SK-N-SH (cell line): ENCODE data around the gene SLC35A5. TPM values are rescaled to one million over a fixed set of nuclear protein-coding genes. Genes with fewer than 3 reads are reported as not detected.

ENCODE experiments used
- CTCF ChIA-PET: fragments of 300-600, 350-600 bp; formaldehyde crosslinking; extraction: SDS; loops from one replicate; lab custom pipeline; 2021; lab: Yijun Ruan, JAX
- POLR2A ChIA-PET: fragments of 350-600 bp; sonication (Branson Sonifier 250); formaldehyde crosslinking; extraction: SDS; loops from one replicate; lab custom pipeline; 2020; ENCODE audit warnings: antibody characterized with exemption, inconsistent platforms; lab: Yijun Ruan, JAX
- DNase-seq: peaks from one replicate; pipeline ENCODE4 v3.0.0; 2012
- H2AFZ ChIP-seq: fragments of 200-600 bp; sonication (generic); 2 replicates; pipeline ENCODE4 v1.8.1; 2016; ENCODE audit warnings: antibody characterized with exemption, mild to moderate bottlenecking, low read depth
- H3F3A ChIP-seq: fragments of 200-600 bp; sonication (generic); replicated peaks from 2 replicates; pipeline ENCODE3; 2016; ENCODE audit warnings: antibody characterized with exemption, mild to moderate bottlenecking; ENCODE audit not compliant: insufficient read depth
- H3K27ac ChIP-seq, 2 experiments: fragments of 200-500 bp in 1 of 2; fragments of 200-600 bp in 1 of 2; sonication (Bioruptor generic) in 1 of 2; sonication (generic), shearing (Covaris generic) in 1 of 2; 2 replicates each; pipeline versions ENCODE4 v1.5.1 to v1.6.1; 2014 to 2016; ENCODE audit warnings: low read depth in 2 of 2, inconsistent platforms in 1 of 2, low read length in 1 of 2, mild to moderate bottlenecking in 1 of 2, mixed read lengths in 1 of 2
- H3K27me3 ChIP-seq: fragments of 200-600 bp; sonication (generic), shearing (Covaris generic); 2 replicates; pipeline ENCODE4 v1.6.1; 2016; ENCODE audit warnings: mixed run types; ENCODE audit not compliant: insufficient read depth
- H3K36me3 ChIP-seq, 2 experiments: fragments of 200-500 bp in 1 of 2; fragments of 200-600 bp in 1 of 2; sonication (Bioruptor generic) in 1 of 2; sonication (generic) in 1 of 2; replicated peaks in 1 of 2; 2 replicates each; pipeline versions ENCODE3 to v1.5.1; 2014 to 2016; ENCODE audit warnings: low read length in 1 of 2, mild to moderate bottlenecking in 1 of 2; ENCODE audit not compliant: insufficient read depth in 2 of 2, control insufficient read depth in 1 of 2
- H3K4me1 ChIP-seq, 2 experiments: fragments of 200-500 bp in 1 of 2; fragments of 200-600 bp in 1 of 2; sonication (Bioruptor generic) in 1 of 2; sonication (generic), shearing (Covaris generic) in 1 of 2; 2 replicates each; pipeline versions ENCODE4 v1.5.1 to v1.6.1; 2014 to 2016; ENCODE audit warnings: low read depth in 1 of 2, low read length in 1 of 2, mixed run types in 1 of 2; ENCODE audit not compliant: insufficient read depth in 2 of 2, control insufficient read depth in 1 of 2
- H3K4me2 ChIP-seq: fragments of 200-600 bp; sonication (generic), shearing (Covaris generic); 2 replicates; pipeline ENCODE4 v1.6.1; 2017; ENCODE audit warnings: mixed run types
- H3K4me3 ChIP-seq, 2 experiments: fragments of 200-500 bp in 1 of 2; fragments of 200-600 bp in 1 of 2; sonication (Bioruptor generic) in 1 of 2; sonication (generic), shearing (Covaris generic) in 1 of 2; 2 replicates each; pipeline versions ENCODE4 v1.5.1 to v1.8.1; 2014 to 2016; ENCODE audit warnings: low read depth in 2 of 2, inconsistent platforms in 1 of 2, low read length in 1 of 2, mild to moderate bottlenecking in 1 of 2, mixed read lengths in 1 of 2, moderate library complexity in 1 of 2
- H3K79me2 ChIP-seq: fragments of 200-600 bp; sonication (generic); 2 replicates; pipeline ENCODE4 v1.8.1; 2017; ENCODE audit warnings: mild to moderate bottlenecking; ENCODE audit not compliant: insufficient read depth
- H3K9ac ChIP-seq: fragments of 200-600 bp; sonication (generic); 2 replicates; pipeline ENCODE4 v1.6.1; 2017; ENCODE audit warnings: mixed run types
- H3K9me2 ChIP-seq: fragments of 200-600 bp; sonication (generic); 2 replicates; pipeline ENCODE4 v1.6.1; 2017; ENCODE audit warnings: mixed run types
- H3K9me3 ChIP-seq: fragments of 200-600 bp; sonication (generic); 2 replicates; pipeline ENCODE4 v1.6.1; 2017; ENCODE audit warnings: mixed run types, mild to moderate bottlenecking, moderate library complexity
- H4K20me1 ChIP-seq: fragments of 200-600 bp; sonication (generic); 2 replicates; pipeline ENCODE4 v1.6.1; 2017; ENCODE audit warnings: mild to moderate bottlenecking, mixed run types; ENCODE audit not compliant: insufficient read depth
- CHD2 ChIP-seq: fragments of 150-350 bp; IDR thresholded peaks from 2 replicates; pipeline ENCODE4 v1.6.1; 2018; ENCODE audit warnings: low read length; ENCODE audit not compliant: partially characterized antibody
- EP300 ChIP-seq, 2 experiments: IDR thresholded peaks; 2 replicates each; pipeline versions ENCODE4 v1.4.0 to v1.6.1; 2012; ENCODE audit warnings: borderline replicate concordance in 1 of 2, low read depth in 1 of 2, low read length in 1 of 2
- GATA2 ChIP-seq: sonication (generic); formaldehyde crosslinking; IDR thresholded peaks from 2 replicates; pipeline ENCODE4 v1.5.0; 2020; ENCODE audit warnings: mild to moderate bottlenecking, missing genetic modification reagents
- RAD21 ChIP-seq: IDR thresholded peaks from 2 replicates; pipeline ENCODE4 v1.6.1; 2012; ENCODE audit warnings: mild to moderate bottlenecking, low read length
- RXRA ChIP-seq: IDR thresholded peaks from 2 replicates; pipeline ENCODE4 v1.4.0; 2012; ENCODE audit warnings: low read depth, mild to moderate bottlenecking, borderline replicate concordance
- SIN3A ChIP-seq: IDR thresholded peaks from 2 replicates; pipeline ENCODE4 v1.6.1; 2012; ENCODE audit warnings: low read depth, mild to moderate bottlenecking, low read length, moderate library complexity, borderline replicate concordance
- SMC3 ChIP-seq: IDR thresholded peaks from 2 replicates; pipeline ENCODE4 v1.6.1; 2012; ENCODE audit warnings: low read depth, low read length, improper control_type of control experiment
- TCF12 ChIP-seq: IDR thresholded peaks from 2 replicates; pipeline ENCODE4 v1.4.0; 2012
- YY1 ChIP-seq: IDR thresholded peaks from 2 replicates; pipeline ENCODE4 v1.4.0; 2012; ENCODE audit warnings: low read depth, mild to moderate bottlenecking
- WGBS: methylation state at CpG from one replicate; pipeline ENCODE4 v1.1.6; 2017; ENCODE audit warnings: low lambda C conversion rate; 5-methylcytosine and 5-hydroxymethylcytosine counted together
- polyA plus RNA-seq, 3 experiments: library from polyadenylated mRNA; depleted of rRNA; stranded (reverse); fragments of >200 nt; gene quantifications; 2 replicates each; pipeline ENCODE4 v1.2.3, GENCODE V29; 2012
- TF ChIP-seq, protein P1 (sequence below): IDR thresholded peaks from 2 replicates; pipeline ENCODE4; 2012
- TF ChIP-seq, protein P2 (sequence below): fragments of 150-350 bp; IDR thresholded peaks from 2 replicates; pipeline ENCODE4 v1.6.1; 2016; ENCODE audit warnings: mild to moderate bottlenecking, low read depth, low read length
- TF ChIP-seq, protein P3 (sequence below): IDR thresholded peaks from 2 replicates; pipeline ENCODE4 v1.6.1; 2012; ENCODE audit warnings: mild to moderate bottlenecking, low read depth, low read length, moderate library complexity
- TF ChIP-seq, protein P4 (sequence below): fragments of 200-600 bp; sonication (generic); IDR thresholded peaks from 2 replicates; pipeline ENCODE4 v1.6.1; 2017; ENCODE audit warnings: antibody characterized with exemption, mild to moderate bottlenecking, moderate library complexity

SLC35A5 gene
- polyA plus RNA-seq, 1 of the 3 experiments (the other 2 are of a cell fraction): 16.0 TPM

DNA sequence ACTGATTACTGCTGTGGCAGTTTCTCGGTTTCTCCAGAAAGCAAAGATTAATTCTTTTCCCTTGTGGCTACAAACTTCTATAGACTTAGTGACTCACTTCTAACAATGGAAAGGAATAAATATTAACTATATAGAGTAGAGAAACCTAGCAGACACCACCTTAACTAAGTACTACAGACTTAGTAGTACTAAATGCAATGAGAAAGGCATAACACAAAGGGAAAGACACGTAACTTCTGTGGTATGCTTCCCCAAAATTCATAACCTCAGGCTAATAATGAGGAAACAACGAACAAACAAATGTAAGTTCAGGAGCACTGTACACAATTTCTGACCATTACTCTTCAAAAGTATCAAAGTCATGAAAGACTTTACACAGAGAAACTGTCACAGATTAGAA is 31.3 kb upstream of the SLC35A5 start (continued):
- TF ChIP-seq CHD2: no peak
- TF ChIP-seq, protein P1, sequence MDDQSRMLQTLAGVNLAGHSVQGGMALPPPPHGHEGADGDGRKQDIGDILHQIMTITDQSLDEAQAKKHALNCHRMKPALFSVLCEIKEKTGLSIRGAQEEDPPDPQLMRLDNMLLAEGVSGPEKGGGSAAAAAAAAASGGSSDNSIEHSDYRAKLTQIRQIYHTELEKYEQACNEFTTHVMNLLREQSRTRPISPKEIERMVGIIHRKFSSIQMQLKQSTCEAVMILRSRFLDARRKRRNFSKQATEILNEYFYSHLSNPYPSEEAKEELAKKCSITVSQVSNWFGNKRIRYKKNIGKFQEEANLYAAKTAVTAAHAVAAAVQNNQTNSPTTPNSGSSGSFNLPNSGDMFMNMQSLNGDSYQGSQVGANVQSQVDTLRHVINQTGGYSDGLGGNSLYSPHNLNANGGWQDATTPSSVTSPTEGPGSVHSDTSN: no peak
- TF ChIP-seq, protein P2, sequence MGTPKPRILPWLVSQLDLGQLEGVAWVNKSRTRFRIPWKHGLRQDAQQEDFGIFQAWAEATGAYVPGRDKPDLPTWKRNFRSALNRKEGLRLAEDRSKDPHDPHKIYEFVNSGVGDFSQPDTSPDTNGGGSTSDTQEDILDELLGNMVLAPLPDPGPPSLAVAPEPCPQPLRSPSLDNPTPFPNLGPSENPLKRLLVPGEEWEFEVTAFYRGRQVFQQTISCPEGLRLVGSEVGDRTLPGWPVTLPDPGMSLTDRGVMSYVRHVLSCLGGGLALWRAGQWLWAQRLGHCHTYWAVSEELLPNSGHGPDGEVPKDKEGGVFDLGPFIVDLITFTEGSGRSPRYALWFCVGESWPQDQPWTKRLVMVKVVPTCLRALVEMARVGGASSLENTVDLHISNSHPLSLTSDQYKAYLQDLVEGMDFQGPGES: no peak
- no peak for TF ChIP-seq EP300 (IDR thresholded peaks at IDR 0.05; ENCODE audit: borderline replicate concordance in 1 of 2, low read depth in 1 of 2, low read length in 1 of 2)
- no peak for TF ChIP-seq SMC3
- TF ChIP-seq SIN3A: no peak
- TF ChIP-seq RAD21: no peak
- TF ChIP-seq YY1: no peak

DNA sequence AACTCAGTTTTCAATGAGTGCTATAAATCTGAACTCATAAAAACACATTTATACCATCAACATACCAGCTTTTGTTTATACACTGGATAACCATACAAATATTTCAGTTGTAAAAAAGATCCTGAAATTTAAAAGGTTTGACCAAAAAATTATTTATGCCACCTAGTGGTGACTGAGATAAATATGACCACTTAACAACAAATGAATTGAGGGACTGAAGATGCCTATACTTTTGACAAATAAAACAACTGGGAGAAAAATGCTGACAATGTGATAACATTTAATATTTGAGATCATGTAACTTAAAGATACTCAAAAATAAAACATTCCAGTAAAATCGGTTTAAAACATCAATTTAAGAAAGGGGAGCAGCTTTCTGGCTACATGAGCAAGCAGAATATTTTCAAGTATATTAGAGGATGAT is 30.5 kb upstream of the SLC35A5 start:
- peak; percentile 27 for DNase-seq
- 0% methylated on average over 1 of the region's 1 CpG for WGBS
- Histone ChIP-seq H2AFZ (no peak overlapping the region), H3K79me2 (no peaks in the 10 kb centered on the region), H3K9me3 (no peaks in the 10 kb centered on the region), H3K4me2 (no peak overlapping the region), H4K20me1 (no peaks in the 10 kb centered on the region), H3K9ac (no peak overlapping the region), H3K27ac (no peak overlapping the region), H3K9me2 (no peaks in the 10 kb centered on the region), H3K36me3 (peaks cover 52 to 67% of the 10 kb centered on the region in 2 experiments), H3F3A (peaks cover 4% of the 10 kb centered on the region), H3K27me3 (no peaks in the 10 kb centered on the region), H3K4me3 (no peak overlapping the region), H3K4me1 (no peaks in the 10 kb centered on the region)
- POLR2A ChIA-PET: no interaction called here
- CTCF ChIA-PET: interaction anchor here (0.7 to 1.6 kb wide), 29 partner anchors 8 to 425 kb away, joined by 3 to 22 read pairs (median 4); partner anchors contain the start of genes ATG3, CD200, SLC35A5 and SLC9C1
- TF ChIP-seq GATA2 (CRISPR knock-in tag) (no peak), RXRA (no peak), SMC3 (peak; percentile 37; the same call in 1 of the 2 replicates), TCF12 (no peak), RAD21 (peak; percentile 43), CHD2 (no peak)
- TF ChIP-seq, protein P3, sequence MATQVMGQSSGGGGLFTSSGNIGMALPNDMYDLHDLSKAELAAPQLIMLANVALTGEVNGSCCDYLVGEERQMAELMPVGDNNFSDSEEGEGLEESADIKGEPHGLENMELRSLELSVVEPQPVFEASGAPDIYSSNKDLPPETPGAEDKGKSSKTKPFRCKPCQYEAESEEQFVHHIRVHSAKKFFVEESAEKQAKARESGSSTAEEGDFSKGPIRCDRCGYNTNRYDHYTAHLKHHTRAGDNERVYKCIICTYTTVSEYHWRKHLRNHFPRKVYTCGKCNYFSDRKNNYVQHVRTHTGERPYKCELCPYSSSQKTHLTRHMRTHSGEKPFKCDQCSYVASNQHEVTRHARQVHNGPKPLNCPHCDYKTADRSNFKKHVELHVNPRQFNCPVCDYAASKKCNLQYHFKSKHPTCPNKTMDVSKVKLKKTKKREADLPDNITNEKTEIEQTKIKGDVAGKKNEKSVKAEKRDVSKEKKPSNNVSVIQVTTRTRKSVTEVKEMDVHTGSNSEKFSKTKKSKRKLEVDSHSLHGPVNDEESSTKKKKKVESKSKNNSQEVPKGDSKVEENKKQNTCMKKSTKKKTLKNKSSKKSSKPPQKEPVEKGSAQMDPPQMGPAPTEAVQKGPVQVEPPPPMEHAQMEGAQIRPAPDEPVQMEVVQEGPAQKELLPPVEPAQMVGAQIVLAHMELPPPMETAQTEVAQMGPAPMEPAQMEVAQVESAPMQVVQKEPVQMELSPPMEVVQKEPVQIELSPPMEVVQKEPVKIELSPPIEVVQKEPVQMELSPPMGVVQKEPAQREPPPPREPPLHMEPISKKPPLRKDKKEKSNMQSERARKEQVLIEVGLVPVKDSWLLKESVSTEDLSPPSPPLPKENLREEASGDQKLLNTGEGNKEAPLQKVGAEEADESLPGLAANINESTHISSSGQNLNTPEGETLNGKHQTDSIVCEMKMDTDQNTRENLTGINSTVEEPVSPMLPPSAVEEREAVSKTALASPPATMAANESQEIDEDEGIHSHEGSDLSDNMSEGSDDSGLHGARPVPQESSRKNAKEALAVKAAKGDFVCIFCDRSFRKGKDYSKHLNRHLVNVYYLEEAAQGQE: no peak
- TF ChIP-seq, protein P4, sequence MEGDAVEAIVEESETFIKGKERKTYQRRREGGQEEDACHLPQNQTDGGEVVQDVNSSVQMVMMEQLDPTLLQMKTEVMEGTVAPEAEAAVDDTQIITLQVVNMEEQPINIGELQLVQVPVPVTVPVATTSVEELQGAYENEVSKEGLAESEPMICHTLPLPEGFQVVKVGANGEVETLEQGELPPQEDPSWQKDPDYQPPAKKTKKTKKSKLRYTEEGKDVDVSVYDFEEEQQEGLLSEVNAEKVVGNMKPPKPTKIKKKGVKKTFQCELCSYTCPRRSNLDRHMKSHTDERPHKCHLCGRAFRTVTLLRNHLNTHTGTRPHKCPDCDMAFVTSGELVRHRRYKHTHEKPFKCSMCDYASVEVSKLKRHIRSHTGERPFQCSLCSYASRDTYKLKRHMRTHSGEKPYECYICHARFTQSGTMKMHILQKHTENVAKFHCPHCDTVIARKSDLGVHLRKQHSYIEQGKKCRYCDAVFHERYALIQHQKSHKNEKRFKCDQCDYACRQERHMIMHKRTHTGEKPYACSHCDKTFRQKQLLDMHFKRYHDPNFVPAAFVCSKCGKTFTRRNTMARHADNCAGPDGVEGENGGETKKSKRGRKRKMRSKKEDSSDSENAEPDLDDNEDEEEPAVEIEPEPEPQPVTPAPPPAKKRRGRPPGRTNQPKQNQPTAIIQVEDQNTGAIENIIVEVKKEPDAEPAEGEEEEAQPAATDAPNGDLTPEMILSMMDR: peak; percentile 77
